Measurements from ENCODE around the gene PDE11A.

Gene PDE11A

GRCh38 chr2:177712462-177712861 is 360.1 kb downstream of the PDE11A start:
- no peak for DNase-seq (ENCODE audit: extremely low spot score, insufficient read length, low read depth)
- no peak for FAIRE-seq

GRCh38 chr2:177711483-177712265 is 360.9 kb downstream of the PDE11A start:
- no peak for FAIRE-seq
- no peak for DNase-seq (ENCODE audit: extremely low spot score, insufficient read length, low read depth)

- FAIRE-seq (no peak), DNase-seq (ENCODE audit: extremely low spot score, insufficient read length, low read depth) (no peak)
These were observed 361.7 kb downstream of the PDE11A start for GRCh38 chr2:177710889-177711288.

GRCh38 chr2:177709986-177710401 is 362.6 kb downstream of the PDE11A start:
- DNase-seq (ENCODE audit: extremely low spot score, insufficient read length, low read depth) = no peak
- FAIRE-seq = no peak

- FAIRE-seq (no peak), DNase-seq (ENCODE audit: extremely low spot score, insufficient read length, low read depth) (no peak)
These were observed 363.7 kb downstream of the PDE11A start for GRCh38 chr2:177708660-177709444.

GRCh38 chr2:177708106-177708505 is 364.5 kb downstream of the PDE11A start:
- no peak for DNase-seq (ENCODE audit: extremely low spot score, insufficient read length, low read depth)
- no peak for FAIRE-seq

- DNase-seq (ENCODE audit: extremely low spot score, insufficient read length, low read depth) (no peak), FAIRE-seq (no peak)
These were observed 366.9 kb downstream of the PDE11A start for GRCh38 chr2:177705511-177706173.

GRCh38 chr2:177703159-177703558 is 369.4 kb downstream of the PDE11A start:
- no peak for FAIRE-seq

GRCh38 chr2:177698281-177698680 is 374.3 kb downstream of the PDE11A start:
- FAIRE-seq = no peak
- DNase-seq (ENCODE audit: extremely low spot score, insufficient read length, low read depth) = no peak

More at GRCh38 chr2:177703159-177703558, 369.4 kb downstream of the PDE11A start:
- DNase-seq (ENCODE audit: extremely low spot score, insufficient read length, low read depth) = no peak

- FAIRE-seq = no peak
- DNase-seq (ENCODE audit: extremely low spot score, insufficient read length, low read depth) = no peak
These were observed 378.2 kb downstream of the PDE11A start for GRCh38 chr2:177694348-177694747.

- no peak for DNase-seq (ENCODE audit: extremely low spot score, insufficient read length, low read depth)
- no peak for FAIRE-seq
These were observed 378.8 kb downstream of the PDE11A start for GRCh38 chr2:177693658-177694339.

GRCh38 chr2:177692783-177693269 is 379.8 kb downstream of the PDE11A start:
- FAIRE-seq = no peak
- DNase-seq (ENCODE audit: extremely low spot score, insufficient read length, low read depth) = no peak

GRCh38 chr2:177692042-177692782 is 380.4 kb downstream of the PDE11A start:
- DNase-seq (ENCODE audit: extremely low spot score, insufficient read length, low read depth) (no peak), FAIRE-seq (no peak)

- FAIRE-seq (no peak), DNase-seq (ENCODE audit: extremely low spot score, insufficient read length, low read depth) (no peak)
These were observed 381.4 kb downstream of the PDE11A start for GRCh38 chr2:177691177-177691576.

GRCh38 chr2:177689623-177690022 is 383.0 kb downstream of the PDE11A start:
- FAIRE-seq = no peak
- no peak for DNase-seq (ENCODE audit: extremely low spot score, insufficient read length, low read depth)

GRCh38 chr2:177688844-177689243 is 383.7 kb downstream of the PDE11A start:
- DNase-seq (ENCODE audit: extremely low spot score, insufficient read length, low read depth) (no peak), FAIRE-seq (no peak)

GRCh38 chr2:177683661-177684069 is 388.9 kb downstream of the PDE11A start:
- no peak for FAIRE-seq
- DNase-seq (ENCODE audit: extremely low spot score, insufficient read length, low read depth) = no peak

- FAIRE-seq (no peak), DNase-seq (ENCODE audit: extremely low spot score, insufficient read length, low read depth) (no peak)
These were observed 389.5 kb downstream of the PDE11A start for GRCh38 chr2:177682836-177683660.

GRCh38 chr2:177682006-177682405 is 390.6 kb downstream of the PDE11A start:
- FAIRE-seq = no peak

More at GRCh38 chr2:177682006-177682405, 390.6 kb downstream of the PDE11A start:
- DNase-seq (ENCODE audit: extremely low spot score, insufficient read length, low read depth) = no peak
